Suprapubic skin (tissue), 3 donors: ENCODE data around the gene CFAP100.

Experiments
- CTCF ChIP-seq, 2 donors: fragments of 200-600 bp in 1 of 2; fragments of 450-650 bp in 1 of 2; sonication (generic) in 1 of 2; IDR thresholded peaks; one replicate each; pipeline ENCODE4 v1.5.1; 2016 to 2019; ENCODE audit warnings: antibody characterized with exemption in 2 of 2, mild to moderate bottlenecking in 1 of 2, moderate library complexity in 1 of 2
- POLR2A ChIP-seq, 2 donors: fragments of 450-650 bp; IDR thresholded peaks; one replicate each; pipeline ENCODE4 v1.6.1; 2017; ENCODE audit warnings: antibody characterized with exemption in 2 of 2, mild to moderate bottlenecking in 2 of 2, moderate library complexity in 2 of 2

GRCh38 chr3:126439346-126439967 is 44.7 kb downstream of the CFAP100 start:
- no peak for TF ChIP-seq CTCF (IDR thresholded peaks at IDR 0.05)
- TF ChIP-seq POLR2A (IDR thresholded peaks at IDR 0.05): no peak
